NB4 (cell line): ENCODE results near the gene GALNT11.
"Not testable (repeated sequence)": the region's sequence is repeated elsewhere in the genome, so short reads cannot be mapped to it uniquely, and the experiment has no call there.

Experiments used
- DNase-seq: peaks from one replicate; pipeline ENCODE4 v3.0.0; 2010; ENCODE audit warnings: low read depth
- H3K4me3 ChIP-seq: one replicate; pipeline ENCODE4 v1.5.1; 2011; ENCODE audit warnings: mild to moderate bottlenecking, low read depth, low read length, moderate library complexity
- MYC ChIP-seq: IDR thresholded peaks from 2 replicates; pipeline ENCODE4 v1.6.1; 2011; ENCODE audit warnings: low read depth, low read length
- POLR2A ChIP-seq: IDR thresholded peaks from 2 replicates; pipeline ENCODE4 v1.6.1; 2011; ENCODE audit warnings: mild to moderate bottlenecking; ENCODE audit not compliant: insufficient read length; ENCODE audit errors: extremely low read depth
- TF ChIP-seq, protein P1 (sequence below): IDR thresholded peaks from one replicate; pipeline ENCODE4 v1.5.1; 2012; ENCODE audit warnings: low read depth, low read length
- TF ChIP-seq, protein P2 (sequence below): IDR thresholded peaks from 2 replicates; pipeline ENCODE4 v1.6.1; 2011; ENCODE audit warnings: low read depth, low read length

The GALNT11 gene

DNA sequence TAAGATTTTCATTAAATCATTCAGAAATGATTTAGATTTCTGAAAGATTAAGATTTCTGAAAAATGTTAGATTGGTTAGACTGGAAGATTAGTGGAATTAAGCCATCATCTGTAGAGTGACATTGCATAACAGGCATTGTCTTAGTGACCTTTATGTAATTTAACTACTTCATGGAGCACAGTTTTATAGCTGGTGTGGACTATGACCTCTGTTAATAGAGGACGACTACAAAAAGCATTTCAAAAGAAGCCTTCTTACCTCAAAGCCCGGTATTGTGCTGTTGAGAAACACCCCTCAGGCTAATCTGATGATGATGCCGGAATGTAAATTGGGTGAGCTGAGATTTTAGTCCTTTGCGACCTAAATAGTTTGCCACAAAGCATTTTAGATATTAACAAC is 55.6 kb downstream of the GALNT11 start:
- TF ChIP-seq, protein P1, sequence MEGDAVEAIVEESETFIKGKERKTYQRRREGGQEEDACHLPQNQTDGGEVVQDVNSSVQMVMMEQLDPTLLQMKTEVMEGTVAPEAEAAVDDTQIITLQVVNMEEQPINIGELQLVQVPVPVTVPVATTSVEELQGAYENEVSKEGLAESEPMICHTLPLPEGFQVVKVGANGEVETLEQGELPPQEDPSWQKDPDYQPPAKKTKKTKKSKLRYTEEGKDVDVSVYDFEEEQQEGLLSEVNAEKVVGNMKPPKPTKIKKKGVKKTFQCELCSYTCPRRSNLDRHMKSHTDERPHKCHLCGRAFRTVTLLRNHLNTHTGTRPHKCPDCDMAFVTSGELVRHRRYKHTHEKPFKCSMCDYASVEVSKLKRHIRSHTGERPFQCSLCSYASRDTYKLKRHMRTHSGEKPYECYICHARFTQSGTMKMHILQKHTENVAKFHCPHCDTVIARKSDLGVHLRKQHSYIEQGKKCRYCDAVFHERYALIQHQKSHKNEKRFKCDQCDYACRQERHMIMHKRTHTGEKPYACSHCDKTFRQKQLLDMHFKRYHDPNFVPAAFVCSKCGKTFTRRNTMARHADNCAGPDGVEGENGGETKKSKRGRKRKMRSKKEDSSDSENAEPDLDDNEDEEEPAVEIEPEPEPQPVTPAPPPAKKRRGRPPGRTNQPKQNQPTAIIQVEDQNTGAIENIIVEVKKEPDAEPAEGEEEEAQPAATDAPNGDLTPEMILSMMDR = no peak
- TF ChIP-seq, protein P2, sequence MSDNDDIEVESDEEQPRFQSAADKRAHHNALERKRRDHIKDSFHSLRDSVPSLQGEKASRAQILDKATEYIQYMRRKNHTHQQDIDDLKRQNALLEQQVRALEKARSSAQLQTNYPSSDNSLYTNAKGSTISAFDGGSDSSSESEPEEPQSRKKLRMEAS = no peak
- TF ChIP-seq MYC = no peak
- no peak for DNase-seq
- no peak overlapping the region for H3K4me3 ChIP-seq

DNA sequence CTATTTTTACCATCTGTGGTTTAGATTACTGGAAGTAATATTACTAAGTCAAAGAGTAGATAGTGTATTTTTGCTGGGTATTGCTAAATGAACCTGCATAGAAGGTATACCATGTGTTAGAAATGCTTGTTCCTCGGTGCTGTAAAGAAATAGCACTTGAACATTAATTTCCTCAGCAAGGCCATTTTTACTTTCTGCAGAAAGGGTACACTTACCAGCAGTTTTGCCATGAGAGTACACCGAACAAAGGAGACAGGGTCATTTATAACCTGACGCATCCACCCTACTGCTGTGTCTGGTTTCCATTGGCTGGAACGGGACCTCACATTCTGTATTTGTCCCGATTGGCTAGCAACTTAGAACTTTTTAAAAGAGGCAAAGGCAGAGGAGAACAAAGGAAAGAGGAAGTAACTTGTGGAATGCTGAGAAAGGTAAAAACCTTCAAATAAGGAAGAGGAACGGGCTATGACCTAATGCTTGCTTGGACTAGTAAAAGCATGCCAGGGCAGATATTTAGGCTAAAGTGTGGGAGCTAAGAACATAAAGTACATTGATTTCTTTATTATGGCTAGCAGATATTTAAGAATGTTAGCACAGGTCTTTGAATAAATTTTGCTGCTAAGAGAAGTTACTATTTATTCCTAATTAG is 56.7 kb downstream of the GALNT11 start:
- peak; percentile 40 for DNase-seq
- H3K4me3 ChIP-seq = not testable (repeated sequence)

DNA sequence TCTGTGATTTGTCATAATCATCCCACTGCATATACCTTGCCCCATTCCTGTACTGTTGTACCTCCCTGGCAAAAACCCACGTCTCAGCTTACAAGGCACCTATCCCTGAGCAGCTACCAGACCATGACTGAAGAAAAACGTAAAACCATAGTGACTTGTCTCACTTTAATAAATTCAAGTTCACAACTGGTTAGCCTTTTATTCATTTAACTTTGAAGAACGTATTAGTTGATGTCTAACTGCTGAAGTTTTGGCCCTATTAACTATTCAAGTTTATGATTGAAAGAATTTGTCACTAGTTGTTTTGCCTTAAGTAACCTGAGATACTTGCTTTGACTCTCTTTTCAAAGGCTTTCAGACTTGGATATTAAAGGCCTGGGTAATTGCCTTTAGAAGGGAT is 59.7 kb downstream of the GALNT11 start:
- TF ChIP-seq, protein P1 = no peak
- TF ChIP-seq, protein P2 = no peak
- no peak for TF ChIP-seq MYC
- no peak for TF ChIP-seq POLR2A
- DNase-seq = no peak
- H3K4me3 ChIP-seq = no peak overlapping the region

DNA sequence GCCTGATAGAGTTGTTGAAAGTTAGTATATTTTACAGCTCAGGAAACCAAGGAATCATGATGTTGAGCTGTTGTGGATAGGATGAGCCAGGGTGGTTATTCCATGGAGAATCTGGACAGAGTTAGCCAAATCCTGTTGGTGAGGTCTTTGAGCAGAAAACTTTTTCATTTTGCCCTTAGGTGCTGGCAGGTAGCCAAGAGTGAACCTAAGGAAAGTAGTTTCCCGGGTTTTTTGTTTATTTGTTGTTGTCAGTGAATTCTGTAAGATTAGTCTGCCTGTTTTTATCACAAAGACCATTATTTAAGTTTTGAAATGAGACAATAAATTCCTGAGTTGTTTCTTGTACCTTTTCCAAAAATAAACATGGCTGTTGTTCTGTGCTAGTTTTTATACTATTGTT is 61.0 kb downstream of the GALNT11 start:
- TF ChIP-seq, protein P1 = no peak
- H3K4me3 ChIP-seq = no peak overlapping the region
- no peak for DNase-seq

DNA sequence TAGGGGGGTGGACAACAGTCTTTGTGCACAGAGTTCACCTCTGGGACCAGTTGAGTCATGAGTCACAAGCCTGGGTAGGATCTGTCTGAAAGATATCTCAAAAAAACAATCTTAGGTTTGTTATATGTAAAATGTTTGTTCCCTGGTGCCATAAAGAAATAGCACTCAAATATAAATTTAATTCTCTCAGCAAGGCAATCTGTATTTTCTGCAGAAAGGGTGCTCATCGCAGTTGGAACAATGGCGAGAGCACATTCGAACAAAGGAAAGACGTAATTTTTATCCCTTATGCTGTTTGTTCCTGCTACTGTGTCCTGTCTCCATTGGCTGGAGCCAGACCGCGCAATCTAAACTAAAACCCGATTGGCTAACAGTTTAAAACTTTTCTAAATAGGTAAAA is 63.7 kb downstream of the GALNT11 start:
- DNase-seq = no peak

DNA sequence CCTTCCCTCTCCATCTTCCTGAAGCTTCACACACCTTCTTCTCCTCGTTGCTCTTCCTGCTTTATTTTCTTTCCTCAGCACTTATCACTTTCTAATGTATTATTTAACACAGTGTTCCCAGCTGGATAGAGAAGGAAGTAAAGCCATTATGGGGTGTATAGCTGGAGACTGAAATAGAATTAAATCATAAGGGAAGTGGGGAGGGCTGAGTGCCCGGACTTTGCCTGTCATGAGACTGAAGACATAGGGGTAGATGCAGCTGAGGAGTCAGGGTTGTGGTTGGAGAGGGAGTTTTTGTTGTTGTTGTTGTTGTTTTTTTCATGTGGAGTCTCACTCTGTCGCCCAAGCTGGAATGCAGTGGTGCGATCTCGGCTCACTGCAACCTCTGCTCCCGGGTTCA is 65.3 kb downstream of the GALNT11 start:
- DNase-seq = no peak
- TF ChIP-seq MYC = no peak
- TF ChIP-seq, protein P1 = no peak
- TF ChIP-seq POLR2A = no peak
- TF ChIP-seq, protein P2 = no peak
- H3K4me3 ChIP-seq = no peak overlapping the region

More for the DNA sequence above, 63.7 kb downstream of the GALNT11 start:
- H3K4me3 ChIP-seq = no peak overlapping the region
- TF ChIP-seq, protein P1 = no peak
- TF ChIP-seq POLR2A = no peak
- TF ChIP-seq, protein P2 = no peak
- TF ChIP-seq MYC = no peak
